C1 segment of cervical spinal cord (tissue), 14 donors: Measurements from ENCODE around the gene NLRP3.
A peak's percentile ranks its signal among the peaks of the same experiment; 100 is the strongest.

ENCODE experiments used
- DNase-seq, 14 donors: peaks; one replicate each; lab custom pipeline; 2025; lab: John Stamatoyannopoulos, UW

NLRP3 gene

GRCh38 chr1:247437551-247438505, 21.9 kb downstream of the NLRP3 start:
- no peak for DNase-seq

- DNase-seq = no peak
Measured at GRCh38 chr1:247440001-247440620, 24.1 kb downstream of the NLRP3 start.

GRCh38 chr1:247441606-247442005, 25.6 kb downstream of the NLRP3 start:
- DNase-seq = no peak

GRCh38 chr1:247442164-247442563, 26.2 kb downstream of the NLRP3 start:
- DNase-seq = peak in 1 of 14 donors; percentile 25

- DNase-seq = no peak
Measured at GRCh38 chr1:247443641-247444040, 27.7 kb downstream of the NLRP3 start.

- DNase-seq = no peak
Measured at GRCh38 chr1:247444571-247444970, 28.6 kb downstream of the NLRP3 start.

GRCh38 chr1:247445526-247446356, 29.8 kb downstream of the NLRP3 start:
- peak in 4 of 14 donors; percentile 6 to 21 (median 14) for DNase-seq

- DNase-seq = no peak
Measured at GRCh38 chr1:247447162-247447909, 31.4 kb downstream of the NLRP3 start.

GRCh38 chr1:247448107-247448791, 32.3 kb downstream of the NLRP3 start:
- peak in 7 of 14 donors; percentile 6 to 71 (median 28) for DNase-seq

GRCh38 chr1:247451388-247452010, 35.5 kb downstream of the NLRP3 start:
- no peak for DNase-seq

GRCh38 chr1:247452447-247453039, 36.6 kb downstream of the NLRP3 start:
- DNase-seq = no peak

- DNase-seq = no peak
Measured at GRCh38 chr1:247453245-247453644, 37.3 kb downstream of the NLRP3 start.

GRCh38 chr1:247453997-247454396, 38.0 kb downstream of the NLRP3 start:
- DNase-seq = no peak

GRCh38 chr1:247456021-247456420, 40.0 kb downstream of the NLRP3 start:
- no peak for DNase-seq

GRCh38 chr1:247456914-247457639, 41.1 kb downstream of the NLRP3 start:
- DNase-seq = peak in 6 of 14 donors; percentile 6 to 26 (median 12)

- DNase-seq = no peak
Measured at GRCh38 chr1:247459507-247459906, 43.5 kb downstream of the NLRP3 start.

- DNase-seq = no peak
Measured at GRCh38 chr1:247465796-247466195, 49.8 kb downstream of the NLRP3 start.

GRCh38 chr1:247467129-247467528, 51.2 kb downstream of the NLRP3 start:
- DNase-seq = no peak
